Keratinocyte (primary cell): ENCODE data around the gene FOXP4.

ENCODE experiments used
- EZH2 ChIP-seq: IDR thresholded peaks from one replicate; pipeline ENCODE4 v1.6.1; 2012; ENCODE audit warnings: inconsistent platforms, mild to moderate bottlenecking, low read length, moderate library complexity
- TF ChIP-seq, protein P1 (sequence below), 3 experiments: IDR thresholded peaks in 1 of 3; conservative IDR thresholded peaks in 1 of 3; optimal IDR thresholded peaks in 1 of 3; 2 replicates in 2 of 3; 3 replicates in 1 of 3; pipeline versions ENCODE3 to v1.5.1; 2011; ENCODE audit warnings: low read length in 3 of 3, mild to moderate bottlenecking in 3 of 3, moderate library complexity in 2 of 3, control low read depth in 1 of 3, inconsistent platforms in 1 of 3; ENCODE audit not compliant: insufficient read depth in 2 of 3; ENCODE audit errors: extremely low read depth in 1 of 3

DNA sequence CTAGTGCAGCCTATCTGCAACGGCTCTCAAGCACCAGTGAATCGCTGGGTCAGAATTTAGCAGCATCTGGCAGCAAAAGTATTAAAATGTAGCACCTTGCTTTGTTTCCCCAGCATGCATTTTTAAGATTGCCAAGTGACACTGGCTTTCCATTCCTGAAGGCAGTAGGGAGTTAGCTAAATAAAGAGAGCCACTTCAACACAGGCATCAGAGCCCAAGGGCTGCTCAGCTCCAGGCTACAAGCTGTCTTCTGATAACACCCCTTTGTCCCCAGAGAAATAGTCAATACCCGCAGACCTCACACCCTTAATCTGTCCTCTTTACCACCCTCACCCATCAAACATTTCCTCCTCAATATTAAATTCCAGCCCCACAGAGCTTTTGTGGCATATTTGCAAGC is 72.4 kb downstream of the FOXP4 start:
- TF ChIP-seq, protein P1, sequence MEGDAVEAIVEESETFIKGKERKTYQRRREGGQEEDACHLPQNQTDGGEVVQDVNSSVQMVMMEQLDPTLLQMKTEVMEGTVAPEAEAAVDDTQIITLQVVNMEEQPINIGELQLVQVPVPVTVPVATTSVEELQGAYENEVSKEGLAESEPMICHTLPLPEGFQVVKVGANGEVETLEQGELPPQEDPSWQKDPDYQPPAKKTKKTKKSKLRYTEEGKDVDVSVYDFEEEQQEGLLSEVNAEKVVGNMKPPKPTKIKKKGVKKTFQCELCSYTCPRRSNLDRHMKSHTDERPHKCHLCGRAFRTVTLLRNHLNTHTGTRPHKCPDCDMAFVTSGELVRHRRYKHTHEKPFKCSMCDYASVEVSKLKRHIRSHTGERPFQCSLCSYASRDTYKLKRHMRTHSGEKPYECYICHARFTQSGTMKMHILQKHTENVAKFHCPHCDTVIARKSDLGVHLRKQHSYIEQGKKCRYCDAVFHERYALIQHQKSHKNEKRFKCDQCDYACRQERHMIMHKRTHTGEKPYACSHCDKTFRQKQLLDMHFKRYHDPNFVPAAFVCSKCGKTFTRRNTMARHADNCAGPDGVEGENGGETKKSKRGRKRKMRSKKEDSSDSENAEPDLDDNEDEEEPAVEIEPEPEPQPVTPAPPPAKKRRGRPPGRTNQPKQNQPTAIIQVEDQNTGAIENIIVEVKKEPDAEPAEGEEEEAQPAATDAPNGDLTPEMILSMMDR (optimal IDR thresholded peaks at IDR 0.05 in 1 of 3, IDR thresholded peaks at IDR 0.05 in 1 of 3, conservative IDR thresholded peaks at IDR 0.05 in 1 of 3; ENCODE audit: extremely low read depth in 1 of 3, insufficient read depth in 2 of 3, low read length in 3 of 3): no peak
- no peak for TF ChIP-seq EZH2
